GM18517 (cell line): ENCODE measurements around the gene AEN.

ENCODE experiments used
- ATAC-seq: cut with Tn5 transposase; IDR thresholded peaks from one replicate; pipeline ENCODE4 v1.9.1; 2021; ENCODE audit warnings: mild to moderate bottlenecking, moderate library complexity; ENCODE audit not compliant: unreplicated experiment

The AEN gene

DNA sequence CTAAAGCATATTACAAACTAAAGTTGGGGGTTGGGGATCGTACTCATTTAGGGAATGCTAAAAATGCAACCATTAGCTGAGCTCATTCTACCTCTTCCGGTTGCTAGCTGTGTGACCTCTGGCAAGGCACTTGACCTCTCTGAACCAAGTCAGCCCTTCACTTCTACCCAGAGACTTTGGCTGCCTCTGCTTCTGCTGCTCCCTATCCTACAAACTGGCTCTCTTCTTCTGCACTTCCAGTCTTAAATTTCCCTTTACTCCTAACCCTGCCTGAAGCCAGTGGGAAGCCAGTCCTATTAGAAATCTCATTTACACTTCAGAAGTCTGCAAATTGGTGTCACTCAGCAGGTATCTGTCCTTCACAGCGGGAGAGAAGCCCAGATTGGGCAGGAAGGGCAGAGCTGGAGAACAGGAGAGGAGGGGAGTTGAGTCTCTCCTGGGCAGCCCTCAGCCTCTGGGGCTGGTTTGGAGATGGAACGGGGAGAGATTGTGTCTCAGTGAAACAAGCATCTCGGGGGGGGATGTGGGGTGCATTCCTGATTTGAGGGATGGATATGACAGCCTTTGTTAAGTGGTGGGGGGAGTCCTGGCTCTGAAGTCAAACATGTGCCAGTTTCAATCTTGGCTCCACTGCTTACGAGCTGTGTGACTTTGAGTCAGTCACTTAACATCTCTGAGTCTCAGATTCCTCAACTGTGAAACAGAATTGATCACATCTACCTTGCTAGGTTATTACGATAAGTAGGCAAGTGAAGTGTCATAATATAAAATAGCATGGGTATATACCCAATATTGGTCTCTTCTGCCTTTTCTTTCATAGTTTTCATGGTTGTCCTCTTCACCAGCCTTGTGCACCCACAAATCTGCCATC is 7.8 kb upstream of the AEN start:
- ATAC-seq, result no peak

GRCh38 chr15:88615303-88616107 is 5.6 kb upstream of the AEN start:
- ATAC-seq, result no peak

DNA sequence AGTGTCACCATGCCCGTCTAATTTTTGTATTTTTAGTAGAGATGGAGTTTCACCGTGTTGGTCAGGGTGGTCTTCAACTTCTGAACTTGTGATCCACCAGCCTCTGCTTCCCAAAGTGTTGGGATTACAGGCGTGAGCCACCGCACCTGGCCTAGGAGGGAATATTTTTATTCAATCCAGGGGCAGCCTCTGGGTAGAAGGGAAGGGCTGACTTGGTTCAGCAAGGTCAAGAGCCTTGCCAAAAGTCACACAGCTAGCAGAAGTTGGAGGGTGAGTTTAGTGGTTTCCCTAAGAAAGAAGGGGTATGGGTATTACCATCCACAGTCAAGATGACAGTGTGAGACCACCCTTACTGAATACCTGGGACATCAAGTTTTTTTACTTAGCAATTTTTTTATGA is 4.9 kb upstream of the AEN start:
- ATAC-seq, result no peak

- ATAC-seq, result no peak
Observed at GRCh38 chr15:88617031-88617722, 4.0 kb upstream of the AEN start.

DNA sequence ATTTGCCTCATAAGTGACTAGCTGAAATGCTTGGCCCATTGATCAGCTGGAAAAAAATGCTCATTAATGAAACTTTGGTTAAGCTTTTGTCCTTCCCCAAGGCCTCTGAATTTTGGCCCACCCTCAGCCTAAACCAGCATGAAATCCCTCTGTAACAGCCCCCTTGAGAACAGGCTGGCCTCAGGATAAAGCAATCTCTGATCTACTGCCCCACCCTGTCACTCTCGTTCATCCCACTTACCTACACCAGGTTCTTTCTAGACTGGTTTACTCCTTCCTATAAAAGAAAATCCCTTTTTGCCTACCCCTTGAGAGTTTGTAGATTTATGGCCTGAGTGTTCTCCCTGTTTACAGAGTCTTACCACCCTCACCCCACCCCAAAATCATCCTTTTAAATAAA is 3.4 kb upstream of the AEN start:
- no peak for ATAC-seq

GRCh38 chr15:88618686-88619085 is 2.5 kb upstream of the AEN start:
- no peak for ATAC-seq

DNA sequence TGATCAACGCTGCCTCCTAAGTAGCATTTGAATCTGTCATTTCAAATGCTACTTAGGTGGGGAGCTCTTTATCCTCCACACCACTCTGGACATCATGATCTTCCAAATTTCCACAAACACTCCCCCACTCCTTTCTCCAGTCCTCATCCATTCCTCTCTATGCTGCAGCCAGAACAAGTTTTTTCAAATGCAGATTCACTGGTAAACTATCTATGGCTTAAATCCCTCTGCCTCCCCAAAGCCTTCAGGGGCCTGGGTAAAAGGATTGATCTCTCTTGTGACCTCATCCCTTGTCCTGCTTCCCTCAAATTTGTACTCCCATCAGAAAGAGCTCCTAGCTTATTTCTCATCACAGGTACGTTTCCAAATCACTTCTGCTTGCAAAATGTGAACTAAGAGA is 1.3 kb upstream of the AEN start:
- ATAC-seq, result no peak

DNA sequence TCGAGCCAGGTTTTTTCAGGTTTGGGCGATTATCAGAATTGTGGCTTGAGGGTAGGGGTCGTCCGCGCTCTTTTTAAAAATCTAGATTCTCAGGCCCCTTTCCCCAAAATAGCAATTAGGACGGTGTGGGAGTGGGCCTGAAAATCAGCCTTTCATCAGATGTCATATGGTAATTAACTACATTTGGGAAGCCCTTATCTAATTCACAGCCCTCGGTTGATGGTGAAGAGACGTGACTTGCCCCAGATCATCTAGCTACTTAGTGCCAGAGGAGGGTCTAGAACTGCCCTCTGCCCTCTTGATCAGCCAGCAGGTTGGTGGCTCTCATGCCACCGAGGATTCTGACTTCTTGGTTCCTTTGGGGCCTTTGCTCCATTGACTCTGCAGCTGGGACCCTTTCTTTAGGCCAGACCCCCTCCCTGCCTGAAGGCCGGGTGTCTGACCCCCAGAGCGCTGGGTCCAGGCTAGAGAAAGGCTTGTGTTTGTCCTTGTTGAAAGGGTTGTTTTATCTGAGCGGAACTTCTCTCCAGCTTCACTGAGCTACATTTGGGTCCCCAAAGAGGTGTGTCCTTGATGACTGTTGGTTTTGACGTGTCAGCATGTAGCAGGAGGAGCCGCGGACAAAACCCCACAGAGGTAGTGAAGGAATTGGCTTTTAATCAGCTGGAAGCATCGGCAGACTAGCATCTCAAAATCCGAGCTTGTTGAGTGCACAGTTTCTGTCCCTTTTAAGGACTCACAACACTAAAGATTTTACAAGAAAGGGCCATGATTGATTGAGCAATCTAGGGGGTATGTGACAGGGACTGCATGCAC is 857 bp downstream of the AEN start:
- no peak for ATAC-seq

- ATAC-seq, result no peak
Observed at GRCh38 chr15:88622605-88622975, 1.4 kb downstream of the AEN start.

DNA sequence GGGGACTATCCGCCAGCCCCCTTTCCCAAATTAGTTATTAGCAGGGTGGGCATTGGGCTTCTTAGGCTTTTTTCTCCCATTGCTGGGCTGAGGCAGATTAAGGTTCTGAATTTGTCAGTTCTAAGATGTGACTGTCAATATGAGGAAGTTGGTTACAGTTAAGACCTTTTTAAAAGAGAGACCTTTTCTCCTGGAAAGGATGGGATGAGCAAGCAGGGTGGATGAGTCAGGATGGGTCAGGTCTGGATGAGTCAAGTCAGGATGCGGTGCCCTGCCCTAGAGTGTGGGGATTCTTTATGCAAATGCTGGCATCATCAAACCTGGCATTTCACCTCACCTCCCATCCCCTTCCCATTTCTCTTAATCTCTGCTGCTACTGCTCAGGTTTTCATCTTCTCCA is 1.9 kb downstream of the AEN start:
- no peak for ATAC-seq

DNA sequence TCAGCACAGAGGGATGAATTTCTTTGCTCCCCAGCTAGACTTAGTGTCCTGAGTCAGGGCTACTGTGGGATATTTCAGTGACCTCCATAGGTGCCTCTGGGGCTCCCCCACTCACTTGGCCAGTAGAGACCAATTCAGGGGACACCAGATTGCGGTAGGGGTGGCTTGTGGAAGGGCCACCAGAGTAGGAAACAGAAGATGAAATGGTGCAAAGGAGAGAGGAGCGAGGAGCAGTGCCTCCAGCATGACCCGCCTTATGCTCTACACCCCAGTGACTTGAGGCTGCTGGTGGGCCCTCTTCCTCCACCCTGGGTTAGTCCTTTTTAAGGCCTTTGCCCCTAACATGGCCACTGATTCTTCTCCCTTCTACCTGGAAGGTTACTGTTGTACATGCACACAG is 2.5 kb downstream of the AEN start:
- ATAC-seq, result no peak

- peak; percentile 33 for ATAC-seq
Observed at GRCh38 chr15:88624156-88624970, 3.2 kb downstream of the AEN start.

- ATAC-seq, result no peak
Observed at GRCh38 chr15:88624971-88625490, 3.9 kb downstream of the AEN start.

DNA sequence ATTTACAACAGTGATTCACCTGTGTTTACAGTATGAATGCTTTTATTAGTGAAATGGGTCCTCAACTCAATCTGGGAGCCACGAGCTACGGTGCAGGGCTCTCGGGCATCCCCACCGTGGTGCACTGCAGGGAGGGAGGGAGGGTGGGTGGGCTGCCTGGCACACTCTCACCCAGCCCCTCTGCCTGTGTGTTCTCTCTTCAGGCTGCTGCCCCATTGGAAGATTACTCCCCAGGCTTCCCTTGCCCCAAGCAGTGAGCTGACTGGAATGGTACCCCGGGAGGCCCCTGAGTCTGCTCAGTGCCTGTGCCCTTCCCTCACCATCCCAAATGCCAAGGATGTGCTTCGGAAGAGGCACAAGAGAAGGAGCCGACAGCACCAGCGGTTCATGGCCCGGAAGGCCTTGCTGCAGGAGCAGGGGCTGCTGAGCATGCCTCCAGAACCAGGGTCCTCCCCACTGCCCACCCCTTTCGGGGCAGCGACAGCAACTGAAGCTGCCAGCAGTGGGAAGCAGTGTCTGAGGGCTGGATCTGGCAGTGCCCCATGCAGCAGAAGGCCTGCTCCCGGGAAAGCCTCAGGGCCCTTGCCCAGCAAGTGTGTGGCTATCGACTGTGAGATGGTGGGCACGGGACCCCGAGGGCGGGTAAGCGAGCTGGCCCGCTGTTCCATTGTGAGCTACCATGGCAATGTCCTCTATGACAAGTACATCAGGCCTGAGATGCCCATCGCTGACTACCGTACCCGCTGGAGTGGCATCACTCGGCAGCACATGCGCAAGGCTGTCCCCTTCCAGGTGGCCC is 5.0 kb downstream of the AEN start:
- no peak for ATAC-seq

DNA sequence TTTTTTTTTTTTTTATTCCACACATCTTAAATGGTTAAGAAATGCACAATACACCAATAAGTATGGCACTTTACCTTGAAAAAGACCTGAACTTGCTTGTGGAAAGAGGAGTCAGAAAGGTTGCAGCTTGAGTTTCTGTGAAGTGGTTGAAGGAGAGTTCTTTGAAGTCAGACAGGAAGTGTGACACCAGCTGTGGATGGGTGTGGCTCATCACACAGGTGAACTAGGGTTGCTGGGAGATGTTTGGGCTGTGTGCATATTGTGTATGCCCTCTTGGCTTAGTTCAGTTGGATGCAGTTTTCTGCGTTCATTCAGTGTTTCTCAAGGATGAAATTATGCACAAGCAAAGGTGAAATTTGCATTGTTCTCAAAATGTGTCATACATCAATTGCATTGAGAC is 6.3 kb downstream of the AEN start:
- no peak for ATAC-seq

DNA sequence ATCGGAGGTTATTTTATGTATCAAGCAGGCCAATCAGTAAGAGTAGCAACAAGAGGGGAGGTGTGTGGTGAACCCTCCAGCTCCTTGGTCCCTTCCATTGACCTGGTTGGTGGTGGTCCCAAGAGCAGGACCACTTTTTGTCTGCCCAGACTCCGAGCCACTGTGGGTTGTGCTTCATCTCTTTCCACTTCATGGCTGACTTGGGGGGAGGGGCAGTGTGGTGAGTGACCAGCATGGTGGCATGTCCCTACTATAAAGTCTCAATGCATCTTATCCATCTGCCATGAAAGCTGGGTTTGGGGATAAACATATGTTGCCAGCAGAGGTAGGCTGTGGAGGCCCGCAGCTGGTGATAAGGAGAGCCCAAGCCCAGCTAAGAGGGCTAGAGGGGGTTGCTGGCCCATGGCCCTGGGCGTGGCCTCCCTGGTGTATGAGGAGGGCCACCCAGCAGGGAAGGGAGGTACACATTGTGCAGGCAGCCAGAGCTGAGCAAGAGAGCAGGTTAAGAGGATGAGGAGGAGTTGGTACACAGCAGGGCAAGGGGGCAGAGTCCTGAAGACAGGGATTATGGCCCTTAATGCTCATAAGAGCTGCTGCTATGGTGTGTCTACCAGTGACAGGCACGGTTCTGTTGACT is 7.0 kb downstream of the AEN start:
- no peak for ATAC-seq

DNA sequence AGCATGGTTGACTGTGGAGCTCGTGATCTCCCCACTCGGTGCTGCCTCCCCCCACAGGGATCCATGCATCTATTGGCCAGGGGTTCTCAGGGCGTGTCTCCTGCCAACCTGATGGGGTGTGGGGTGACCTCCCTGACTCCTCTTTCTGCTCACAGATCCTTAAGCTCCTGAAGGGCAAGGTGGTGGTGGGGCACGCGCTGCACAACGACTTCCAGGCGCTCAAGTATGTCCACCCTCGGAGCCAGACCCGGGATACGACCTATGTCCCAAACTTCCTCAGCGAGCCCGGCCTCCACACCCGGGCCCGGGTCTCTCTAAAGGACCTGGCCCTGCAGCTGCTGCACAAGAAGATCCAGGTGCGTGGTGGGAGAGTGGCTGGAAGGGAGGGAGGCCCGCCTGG is 7.9 kb downstream of the AEN start:
- no peak for ATAC-seq

DNA sequence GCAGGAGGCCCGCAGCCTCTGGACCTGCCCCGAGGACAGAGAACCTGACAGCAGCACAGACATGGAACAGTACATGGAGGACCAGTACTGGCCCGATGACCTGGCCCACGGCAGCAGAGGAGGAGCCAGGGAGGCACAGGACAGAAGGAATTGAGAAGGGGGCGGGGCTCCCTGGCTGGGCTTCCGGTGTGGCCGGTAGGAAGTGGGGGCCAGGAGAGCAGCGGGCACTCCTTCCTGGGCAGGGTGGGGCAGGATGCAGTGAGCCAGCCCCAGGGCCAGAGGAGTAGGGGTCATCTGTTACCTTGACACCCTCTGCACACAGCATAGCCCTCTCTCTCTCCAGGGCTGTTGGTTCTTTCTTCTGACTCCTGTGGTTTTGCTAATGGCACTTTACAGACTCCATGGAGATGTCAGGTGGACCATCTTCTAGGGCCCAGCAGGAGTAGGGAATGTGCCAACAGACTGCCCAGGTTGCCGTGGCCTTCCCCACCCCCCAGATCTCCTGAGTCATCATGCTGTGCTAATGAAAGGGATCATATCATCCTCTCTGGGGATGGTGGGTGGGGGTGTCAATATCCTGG is 9.1 kb downstream of the AEN start:
- ATAC-seq, result no peak
